Erythroblast (primary cell): ENCODE results near the gene RSPRY1.

ENCODE experiments used
- GATA1 ChIP-seq: IDR thresholded peaks from 2 replicates; pipeline ENCODE4 v1.6.1; 2011; ENCODE audit warnings: low read depth, mild to moderate bottlenecking, control low read depth, low read length, moderate library complexity
- POLR2A ChIP-seq: IDR thresholded peaks from 2 replicates; pipeline ENCODE4 v1.6.1; 2011; ENCODE audit warnings: mild to moderate bottlenecking, low read length

DNA sequence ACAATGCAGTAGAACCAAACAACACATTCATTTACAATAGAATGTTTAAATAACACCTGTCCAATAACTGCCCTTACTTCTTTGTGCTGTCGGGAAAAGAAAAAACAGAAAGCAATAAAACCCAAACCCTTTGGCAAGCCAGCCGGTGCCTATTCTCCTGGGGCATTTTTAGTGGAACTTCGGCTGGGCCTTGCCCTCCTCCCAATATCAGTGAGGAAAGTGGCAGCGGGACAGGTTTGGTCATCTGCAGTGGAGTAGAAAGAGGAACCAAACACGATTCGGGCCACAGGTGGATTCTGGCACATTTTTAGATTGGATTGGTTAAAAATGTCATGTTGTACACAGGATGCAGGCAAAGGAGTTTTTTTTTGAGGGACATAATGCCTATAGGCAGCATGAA, 32.3 kb upstream of the RSPRY1 start:
- no peak for TF ChIP-seq POLR2A
- no peak for TF ChIP-seq GATA1
